ENCODE measurements around the gene PODXL2.

The PODXL2 gene, protein sequence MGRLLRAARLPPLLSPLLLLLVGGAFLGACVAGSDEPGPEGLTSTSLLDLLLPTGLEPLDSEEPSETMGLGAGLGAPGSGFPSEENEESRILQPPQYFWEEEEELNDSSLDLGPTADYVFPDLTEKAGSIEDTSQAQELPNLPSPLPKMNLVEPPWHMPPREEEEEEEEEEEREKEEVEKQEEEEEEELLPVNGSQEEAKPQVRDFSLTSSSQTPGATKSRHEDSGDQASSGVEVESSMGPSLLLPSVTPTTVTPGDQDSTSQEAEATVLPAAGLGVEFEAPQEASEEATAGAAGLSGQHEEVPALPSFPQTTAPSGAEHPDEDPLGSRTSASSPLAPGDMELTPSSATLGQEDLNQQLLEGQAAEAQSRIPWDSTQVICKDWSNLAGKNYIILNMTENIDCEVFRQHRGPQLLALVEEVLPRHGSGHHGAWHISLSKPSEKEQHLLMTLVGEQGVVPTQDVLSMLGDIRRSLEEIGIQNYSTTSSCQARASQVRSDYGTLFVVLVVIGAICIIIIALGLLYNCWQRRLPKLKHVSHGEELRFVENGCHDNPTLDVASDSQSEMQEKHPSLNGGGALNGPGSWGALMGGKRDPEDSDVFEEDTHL

GRCh38 chr3:127628788-127629466 is at the start of gene PODXL2:
Gene PODXL2 (plus strand): TSS chr3:127629185. CDS start chr3:127629220, 35 bp downstream.
- peak; percentile 72 to 76 for DNase-seq
- no peak for TF ChIP-seq POLR2A (IDR thresholded peaks at IDR 0.05; ENCODE audit: low read length)
- TF ChIP-seq GATA1 (IDR thresholded peaks at IDR 0.05; ENCODE audit: low read depth, low read length): no peak

GRCh38 chr3:127580327-127581060 is 48.5 kb upstream of the PODXL2 start:
- no peak for DNase-seq
- no peak for TF ChIP-seq POLR2A (IDR thresholded peaks at IDR 0.05; ENCODE audit: low read length)
- no peak for TF ChIP-seq GATA1 (IDR thresholded peaks at IDR 0.05; ENCODE audit: low read depth, low read length)

DNA sequence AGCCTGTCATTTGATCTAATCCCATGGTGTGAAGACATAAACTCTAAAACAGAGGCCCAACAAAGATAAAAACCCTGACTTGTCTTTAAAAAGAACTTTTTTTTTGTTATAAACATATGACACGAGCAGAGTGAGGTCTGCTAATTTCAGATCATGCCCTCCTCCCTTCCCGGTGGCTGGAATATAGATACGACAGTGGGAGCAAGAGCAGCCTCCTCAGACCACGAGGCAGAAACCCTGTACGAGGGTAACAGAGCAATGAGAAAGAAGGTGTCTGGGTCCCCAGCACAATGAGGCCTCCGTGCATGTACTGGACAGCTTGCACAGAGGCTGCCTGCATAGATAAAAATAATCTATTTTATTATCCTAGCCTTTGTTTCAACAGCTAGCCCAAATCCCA is 44.3 kb upstream of the PODXL2 start:
- TF ChIP-seq GATA1 (IDR thresholded peaks at IDR 0.05; ENCODE audit: low read depth, low read length): no peak
- TF ChIP-seq POLR2A (IDR thresholded peaks at IDR 0.05; ENCODE audit: low read length): no peak
- peak in 1 of 2 experiments; percentile 56 for DNase-seq

DNA sequence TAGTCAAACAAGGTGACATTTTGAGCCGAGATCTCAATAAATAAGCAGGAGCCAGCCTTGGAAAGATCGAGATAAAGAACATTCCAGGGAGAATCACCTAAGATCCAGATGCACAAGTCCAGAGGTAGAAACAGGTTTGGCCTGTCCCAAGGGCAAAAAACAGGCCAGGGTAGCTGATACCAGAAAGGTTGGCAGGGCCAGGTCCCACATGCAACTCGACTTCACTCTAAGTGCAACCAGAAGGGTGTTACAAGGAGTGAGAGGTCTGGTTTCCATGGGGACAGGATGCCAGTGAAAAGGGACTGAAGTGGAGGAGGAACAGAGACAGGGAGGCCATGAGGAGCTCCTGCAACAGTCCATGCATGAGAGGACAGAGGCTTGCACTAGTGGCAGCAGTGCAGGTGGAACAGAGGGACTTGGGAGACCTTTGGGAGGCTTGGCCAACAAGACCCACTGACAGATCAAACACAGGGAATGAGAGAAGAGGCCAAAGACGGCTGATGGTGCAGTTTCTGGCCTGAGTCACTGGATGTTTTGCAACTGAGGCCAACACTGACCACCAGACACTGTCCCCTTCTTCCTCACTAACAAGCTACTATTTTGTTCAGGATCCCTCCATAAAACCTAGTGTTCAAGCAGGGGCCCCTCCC is 43.7 kb upstream of the PODXL2 start:
- peak; percentile 47 to 49 for DNase-seq
- TF ChIP-seq POLR2A (IDR thresholded peaks at IDR 0.05; ENCODE audit: low read length) (no peak), GATA1 (IDR thresholded peaks at IDR 0.05; ENCODE audit: low read depth, low read length) (no peak)

DNA sequence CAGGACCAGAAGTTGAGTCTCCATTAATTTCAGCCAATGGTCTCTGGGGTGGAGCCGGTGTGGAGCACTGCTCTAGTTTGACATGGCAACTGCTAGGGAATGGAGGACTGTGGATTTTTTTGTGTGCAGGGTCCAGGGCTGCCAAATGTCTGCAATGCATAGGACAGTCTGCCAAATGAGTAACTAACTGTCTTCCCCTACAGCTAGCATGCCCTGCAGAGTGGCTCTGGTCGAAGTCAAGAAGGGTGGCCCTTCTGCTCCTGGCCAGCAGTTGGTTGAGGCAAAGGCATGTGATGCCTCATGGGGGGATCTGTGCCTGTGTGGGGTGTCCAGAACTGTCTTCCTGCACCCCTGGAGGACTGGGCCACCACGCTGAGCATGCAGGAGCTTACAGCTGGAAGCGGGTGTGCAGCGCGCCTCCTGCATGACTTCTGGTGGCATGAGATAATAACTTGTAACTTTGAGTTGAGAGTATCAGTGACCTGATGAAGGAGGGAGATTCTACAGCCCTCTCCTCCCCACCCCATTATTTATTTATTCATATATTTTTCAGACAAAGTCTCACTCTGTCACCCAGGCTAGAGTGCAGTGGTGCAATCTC is 43.1 kb upstream of the PODXL2 start:
- no peak for TF ChIP-seq POLR2A (IDR thresholded peaks at IDR 0.05; ENCODE audit: low read length)
- no peak for TF ChIP-seq GATA1 (IDR thresholded peaks at IDR 0.05; ENCODE audit: low read depth, low read length)
- peak; percentile 81 to 93 for DNase-seq

- TF ChIP-seq GATA1 (IDR thresholded peaks at IDR 0.05; ENCODE audit: low read depth, low read length) (no peak), POLR2A (IDR thresholded peaks at IDR 0.05; ENCODE audit: low read length) (no peak)
- DNase-seq: peak; percentile 35 to 46
Observed at GRCh38 chr3:127587876-127588275, 41.1 kb upstream of the PODXL2 start.

DNA sequence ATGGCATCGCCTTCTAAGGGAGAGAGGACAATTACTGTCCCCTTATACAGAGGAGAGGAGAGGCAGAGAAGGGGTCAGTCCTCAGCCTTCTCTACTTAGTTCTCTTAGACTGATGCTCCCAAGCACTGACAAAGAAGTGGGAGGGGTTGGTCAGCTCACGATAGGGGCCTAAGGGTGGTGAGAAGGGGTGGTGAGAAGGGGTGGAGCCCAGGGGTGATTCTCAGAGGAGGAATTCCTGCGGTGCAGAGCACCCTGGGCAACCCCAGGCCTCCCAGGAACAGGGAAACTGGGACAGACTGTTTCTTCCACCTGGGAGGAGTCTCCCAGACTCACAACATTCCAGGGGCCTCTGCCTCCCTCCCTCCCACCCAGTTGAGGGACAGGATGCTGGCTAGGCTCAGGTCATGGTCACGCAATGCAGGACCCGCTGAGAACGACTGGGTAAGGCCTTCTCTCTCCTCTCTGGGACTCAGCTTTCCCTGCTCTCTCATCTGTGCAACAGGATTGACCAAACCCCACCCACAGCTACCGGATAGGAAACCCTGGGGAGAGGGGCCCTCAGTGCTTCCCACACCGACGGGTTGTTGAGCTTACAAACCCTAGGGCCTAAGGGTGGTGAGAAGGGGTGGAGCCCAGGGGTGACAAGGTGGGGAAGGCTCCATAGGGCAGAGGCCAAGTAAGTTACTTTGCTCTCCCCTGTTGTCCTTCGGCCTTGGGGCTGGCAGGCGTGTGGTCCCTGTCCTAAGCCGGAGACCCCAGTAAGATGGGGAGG is 40.0 kb upstream of the PODXL2 start:
- peak; percentile 71 to 75 for DNase-seq
- TF ChIP-seq POLR2A (IDR thresholded peaks at IDR 0.05; ENCODE audit: low read length) (peak; percentile 8), GATA1 (IDR thresholded peaks at IDR 0.05; ENCODE audit: low read depth, low read length) (no peak)

- no peak for TF ChIP-seq POLR2A (IDR thresholded peaks at IDR 0.05; ENCODE audit: low read length)
- TF ChIP-seq GATA1 (IDR thresholded peaks at IDR 0.05; ENCODE audit: low read depth, low read length): no peak
- DNase-seq: peak; percentile 56 to 71
Observed at GRCh38 chr3:127589600-127590281, 39.2 kb upstream of the PODXL2 start.

DNA sequence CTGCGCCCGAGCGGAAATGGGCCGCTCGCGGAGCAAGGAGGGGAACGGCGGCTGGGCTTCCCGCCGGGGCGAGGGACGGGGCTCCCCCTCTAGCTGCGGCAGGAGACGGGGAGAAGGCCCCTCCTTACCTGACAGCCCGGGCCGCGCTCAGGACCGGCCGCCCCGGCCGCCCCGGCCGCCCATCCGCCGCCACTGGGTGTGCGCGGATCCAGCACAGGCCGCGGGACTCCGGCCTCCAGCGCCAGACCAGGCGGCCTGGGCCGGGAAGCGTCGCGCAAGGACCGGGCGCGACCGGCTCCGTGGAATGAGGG is 38.7 kb upstream of the PODXL2 start:
- no peak for TF ChIP-seq POLR2A (IDR thresholded peaks at IDR 0.05; ENCODE audit: low read length)
- TF ChIP-seq GATA1 (IDR thresholded peaks at IDR 0.05; ENCODE audit: low read depth, low read length): no peak
- no peak for DNase-seq

- TF ChIP-seq POLR2A (IDR thresholded peaks at IDR 0.05; ENCODE audit: low read length) (peak; percentile 81), GATA1 (IDR thresholded peaks at IDR 0.05; ENCODE audit: low read depth, low read length) (no peak)
- peak; percentile 96 to 97 for DNase-seq
Observed at GRCh38 chr3:127590593-127591465, 38.2 kb upstream of the PODXL2 start, which contains the start of gene TPRA1. Gene TPRA1 (minus strand): TSS chr3:127590733. CDS start chr3:127580146, 10,587 bp downstream.

DNA sequence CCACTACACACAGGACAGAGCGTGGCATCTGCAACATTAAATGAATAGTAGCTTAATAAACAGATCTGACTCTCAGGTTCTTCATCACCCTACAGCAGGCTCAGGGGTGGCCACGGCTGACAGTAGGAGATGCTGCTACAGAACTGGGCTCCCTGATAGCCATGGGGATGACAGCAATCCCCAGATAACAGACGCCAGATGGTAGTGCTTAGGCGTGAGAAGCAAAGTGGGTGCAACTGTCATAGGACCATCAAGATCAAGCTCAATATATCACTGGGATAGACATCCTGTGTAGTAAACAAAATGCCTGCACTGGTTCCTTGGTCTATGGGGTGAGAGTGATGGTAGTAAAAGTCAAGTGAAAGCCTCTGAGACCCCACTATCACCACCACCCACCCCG is 35.8 kb upstream of the PODXL2 start:
- peak; percentile 38 for TF ChIP-seq POLR2A (IDR thresholded peaks at IDR 0.05; ENCODE audit: low read length)
- TF ChIP-seq GATA1 (IDR thresholded peaks at IDR 0.05; ENCODE audit: low read depth, low read length): no peak
- peak; percentile 89 to 96 for DNase-seq
